Left forelimb (tissue), 1 donor: ENCODE results near the gene SDK1.
"Not testable (repeated sequence)": the region's sequence is repeated elsewhere in the genome, so short reads cannot be mapped to it uniquely, and the experiment has no call there.

Source experiments
- DNase-seq: peaks from one replicate; pipeline ENCODE4 v3.0.0-alpha.2; 2018; ENCODE audit warnings: low spot score

Gene SDK1

GRCh38 chr7:4226524-4226882 is 925.5 kb downstream of the SDK1 start:
- DNase-seq, result no peak

GRCh38 chr7:4227105-4228010 is 926.3 kb downstream of the SDK1 start:
- DNase-seq, result no peak

- no peak for DNase-seq
These were observed 929.3 kb downstream of the SDK1 start for GRCh38 chr7:4230352-4230751.

GRCh38 chr7:4233146-4233545 is 932.1 kb downstream of the SDK1 start:
- no peak for DNase-seq

GRCh38 chr7:4233621-4234497 is 932.8 kb downstream of the SDK1 start:
- no peak for DNase-seq

- no peak for DNase-seq
These were observed 933.4 kb downstream of the SDK1 start for GRCh38 chr7:4234498-4234855.

GRCh38 chr7:4234886-4235285 is 933.8 kb downstream of the SDK1 start:
- DNase-seq, result no peak

- no peak for DNase-seq
These were observed 934.5 kb downstream of the SDK1 start for GRCh38 chr7:4235596-4235995.

GRCh38 chr7:4236389-4236788 is 935.3 kb downstream of the SDK1 start:
- no peak for DNase-seq

GRCh38 chr7:4236873-4237272 is 935.8 kb downstream of the SDK1 start:
- not testable (repeated sequence) for DNase-seq

GRCh38 chr7:4237296-4238235 is 936.5 kb downstream of the SDK1 start:
- no peak for DNase-seq

GRCh38 chr7:4238861-4239260 is 937.8 kb downstream of the SDK1 start:
- DNase-seq, result no peak

- no peak for DNase-seq
These were observed 939.0 kb downstream of the SDK1 start for GRCh38 chr7:4240042-4240441.

- DNase-seq, result no peak
These were observed 939.7 kb downstream of the SDK1 start for GRCh38 chr7:4240520-4241303.

GRCh38 chr7:4241304-4241612 is 940.2 kb downstream of the SDK1 start:
- no peak for DNase-seq

GRCh38 chr7:4241791-4242190 is 940.7 kb downstream of the SDK1 start:
- no peak for DNase-seq

GRCh38 chr7:4242706-4243105 is 941.7 kb downstream of the SDK1 start:
- DNase-seq, result no peak

- no peak for DNase-seq
These were observed 943.0 kb downstream of the SDK1 start for GRCh38 chr7:4244041-4244440.

GRCh38 chr7:4244635-4245034 is 943.6 kb downstream of the SDK1 start:
- no peak for DNase-seq

- no peak for DNase-seq
These were observed 944.2 kb downstream of the SDK1 start for GRCh38 chr7:4245135-4245865.
